GM12878 (cell line): ENCODE measurements around the gene ALDH1A1. TPM values are rescaled to one million over a fixed set of nuclear protein-coding genes. Genes with fewer than 3 reads are reported as not detected.

Source experiments
- ATAC-seq: fragments of 200-7000 bp; cut with Tn5 transposase; 3 replicates; pipeline ENCODE4 v1.9.1; 2020; ENCODE audit warnings: mild to moderate bottlenecking, moderate library complexity
- BruUV-seq: library from RNA; stranded (reverse); fragments of 400-500 nt; replicated peaks from 2 replicates; lab custom pipeline; 2021; lab: Mats Ljungman, UMichigan
- CTCF ChIA-PET: fragments of 300-600 bp; sonication (Branson Sonifier 250); formaldehyde crosslinking; extraction: SDS; loops from one replicate; lab custom pipeline; 2021; ENCODE audit warnings: inconsistent platforms; lab: Yijun Ruan, JAX
- POLR2A ChIA-PET: fragments of 350-600 bp; formaldehyde crosslinking; extraction: SDS; loops from one replicate; lab custom pipeline; 2021; ENCODE audit warnings: inconsistent platforms; lab: Charles Lee
- RAD21 ChIA-PET: fragments of 300-600 bp; sonication (Branson Sonifier 250); formaldehyde crosslinking; loops from one replicate; lab custom pipeline; 2023; ENCODE audit warnings: antibody characterized with exemption; ENCODE audit not compliant: unreplicated experiment; lab: Charles Lee
- SMC1A ChIA-PET: fragments of 300-600 bp; sonication (Branson Sonifier 250); formaldehyde crosslinking; loops from one replicate; lab custom pipeline; 2023; ENCODE audit not compliant: unreplicated experiment, uncharacterized antibody; lab: Charles Lee
- DNase-seq: peaks from one replicate; pipeline ENCODE4 v3.0.0-alpha.2; 2011; ENCODE audit warnings: low read depth, low spot score
- FAIRE-seq: peaks from 3 replicates; lab custom pipeline; 2011; peaks lifted over from hg19 to GRCh38; lab: Jason Lieb, UNC
- H2AFZ ChIP-seq: 2 replicates; pipeline ENCODE4 v1.6.0; 2011; ENCODE audit warnings: low read depth, low read length, control low read depth; ENCODE audit not compliant: control insufficient read depth
- H3K27ac ChIP-seq: 2 replicates; pipeline ENCODE4 v1.5.1; 2011; ENCODE audit warnings: control low read depth; ENCODE audit not compliant: control insufficient read depth, insufficient read depth
- H3K27me3 ChIP-seq, 2 experiments: replicated peaks in 1 of 2; 2 replicates each; pipeline versions ENCODE4 v1.6.0 to v1.6.1; 2011; ENCODE audit warnings: low read length in 1 of 2; ENCODE audit not compliant: control insufficient read depth in 2 of 2, insufficient read depth in 2 of 2
- H3K36me3 ChIP-seq, 2 experiments: 2 replicates each; pipeline ENCODE4 v1.5.1; 2011; ENCODE audit warnings: low read length in 1 of 2; ENCODE audit not compliant: control insufficient read depth in 2 of 2, insufficient read depth in 2 of 2
- H3K4me1 ChIP-seq: 2 replicates; pipeline ENCODE4 v1.6.1; 2011; ENCODE audit warnings: mild to moderate bottlenecking, low read length, moderate library complexity, mixed read lengths; ENCODE audit not compliant: control insufficient read depth, insufficient read depth
- H3K4me2 ChIP-seq: 2 replicates; pipeline ENCODE4 v1.6.0; 2011; ENCODE audit warnings: control low read depth; ENCODE audit not compliant: control insufficient read depth, insufficient read depth
- H3K4me3 ChIP-seq: fragments of 200-600 bp; sonication (generic); 2 replicates; pipeline ENCODE4 v1.5.1; 2016
- H3K79me2 ChIP-seq: 2 replicates; pipeline ENCODE4 v1.6.0; 2011; ENCODE audit warnings: low read length; ENCODE audit not compliant: control insufficient read depth, insufficient read depth
- H3K9ac ChIP-seq: 2 replicates; pipeline ENCODE4 v1.8.0; 2011; ENCODE audit warnings: low read length, control low read depth, mixed read lengths; ENCODE audit not compliant: control insufficient read depth, insufficient read depth
- H3K9me3 ChIP-seq: replicated peaks from 3 replicates; pipeline ENCODE4 v1.5.1; 2011; ENCODE audit warnings: mild to moderate bottlenecking, low read length; ENCODE audit not compliant: control insufficient read depth, insufficient read depth
- H4K20me1 ChIP-seq: 2 replicates; pipeline ENCODE4 v1.6.0; 2011; ENCODE audit not compliant: control insufficient read depth, insufficient read depth
- BACH1 ChIP-seq: fragments of 450-650 bp; IDR thresholded peaks from 2 replicates; pipeline ENCODE4 v1.6.1; 2017; ENCODE audit warnings: mild to moderate bottlenecking, borderline replicate concordance
- EED ChIP-seq: sonication (generic); IDR thresholded peaks from 2 replicates; pipeline ENCODE4 v1.6.1; 2016; ENCODE audit warnings: antibody characterized with exemption, low read depth
- GABPA ChIP-seq: IDR thresholded peaks from 2 replicates; pipeline ENCODE4 v1.6.1; 2014; ENCODE audit warnings: antibody characterized with exemption, low read depth, mild to moderate bottlenecking, inconsistent platforms
- GATAD2B ChIP-seq: fragments of 450-650 bp; conservative IDR thresholded peaks from 2 replicates; pipeline ENCODE4 v1.6.1; 2017; ENCODE audit warnings: low read depth, mild to moderate bottlenecking, moderate library complexity
- HCFC1 ChIP-seq: fragments of 150-350 bp; IDR thresholded peaks from 2 replicates; pipeline ENCODE4 v1.6.1; 2014; ENCODE audit warnings: low read length
- KDM1A ChIP-seq: fragments of 200-600 bp; sonication (generic); IDR thresholded peaks from 2 replicates; pipeline ENCODE4 v1.6.1; 2016; ENCODE audit warnings: borderline replicate concordance
- MXI1 ChIP-seq: fragments of 150-350 bp; IDR thresholded peaks from 2 replicates; pipeline ENCODE4 v1.6.1; 2011; ENCODE audit warnings: low read depth, mild to moderate bottlenecking, inconsistent platforms, low read length, improper control_type of control experiment
- POLR2AphosphoS5 ChIP-seq: IDR thresholded peaks from 2 replicates; pipeline ENCODE4 v1.6.1; 2011; ENCODE audit warnings: mild to moderate bottlenecking, low read length, inconsistent platforms
- SP1 ChIP-seq: IDR thresholded peaks from one replicate; pipeline ENCODE4 v1.6.1; 2011; ENCODE audit warnings: low read depth, low read length
- SPI1 ChIP-seq: IDR thresholded peaks from 2 replicates; pipeline ENCODE4 v1.6.1; 2011; ENCODE audit warnings: low read depth, mild to moderate bottlenecking, low read length, moderate library complexity, borderline replicate concordance; ENCODE audit not compliant: insufficient read depth
- STAT3 ChIP-seq: IDR thresholded peaks from 2 replicates; pipeline ENCODE4 v1.6.1; 2011; ENCODE audit warnings: low read depth, low read length, improper control_type of control experiment
- SUPT20H ChIP-seq: IDR thresholded peaks from 2 replicates; pipeline ENCODE4 v1.6.1; 2011; ENCODE audit warnings: low read depth, mild to moderate bottlenecking, low read length, moderate library complexity, borderline replicate concordance; ENCODE audit not compliant: control insufficient read depth
- TAF1 ChIP-seq: IDR thresholded peaks from 2 replicates; pipeline ENCODE4 v1.6.1; 2011; ENCODE audit warnings: mild to moderate bottlenecking, low read depth, low read length, borderline replicate concordance
- TBL1XR1 ChIP-seq: IDR thresholded peaks from 2 replicates; pipeline ENCODE4 v1.6.1; 2012; ENCODE audit warnings: low read depth, low read length, improper control_type of control experiment
- TCF12 ChIP-seq: IDR thresholded peaks from 2 replicates; pipeline ENCODE4 v1.6.1; 2011; ENCODE audit warnings: low read depth, mild to moderate bottlenecking, low read length
- TCF3 ChIP-seq: IDR thresholded peaks from 2 replicates; pipeline ENCODE4 v1.6.1; 2012; ENCODE audit warnings: low read depth, mild to moderate bottlenecking, low read length, borderline replicate concordance; ENCODE audit not compliant: insufficient read depth
- ZNF207 ChIP-seq: fragments of 450-650 bp; IDR thresholded peaks from 2 replicates; pipeline ENCODE4 v1.6.1; 2014; ENCODE audit warnings: antibody characterized with exemption, mild to moderate bottlenecking, borderline replicate concordance
- WGBS: methylation state at CpG from one replicate; pipeline ENCODE4 v1.1.6; 2016; ENCODE audit warnings: low lambda C conversion rate; ENCODE audit not compliant: insufficient replicate concordance, insufficient coverage; ENCODE audit errors: missing lambda C conversion rate; 5-methylcytosine and 5-hydroxymethylcytosine counted together
- in situ Hi-C: fragments of 300-500 bp; cut with MboI; formaldehyde crosslinking; loops from 9 replicates; pipeline ENCODE4 v1.14.3; 2018; ENCODE audit warnings: mixed read lengths
- intact Hi-C: fragments of 100-400 bp; cut with micrococcal nuclease; formaldehyde crosslinking; loops from one replicate; pipeline ENCODE4 v1.14.2; 2022; ENCODE audit not compliant: unreplicated experiment
- polyA plus RNA-seq, 11 experiments: library from polyadenylated mRNA; depleted of rRNA in 4 of 11; unstranded in 6 of 11; stranded (reverse) in 5 of 11; fragments of >200 nt; fragmentation: Nextera tagmentation in 4 of 11; fragmentation: Illumina TruSeq in 1 of 11; extraction: Ambion mirVana in 4 of 11; extraction: Trizol in 1 of 11; gene quantifications; 1 replicate in 1 of 11; 2 replicates in 10 of 11; pipeline versions ENCODE4 v1.2.1 to v1.2.3, GENCODE V29; 2011 to 2016; ENCODE audit warnings: inconsistent platforms in 2 of 11, missing spikeins in 2 of 11, low read depth in 1 of 11
- total RNA-seq, 4 experiments: library from RNA; depleted of rRNA in 3 of 4; stranded (reverse); fragments of >200 nt in 3 of 4; fragmentation: Illumina TruSeq in 1 of 4; extraction: Trizol in 1 of 4; gene quantifications; 2 replicates each; pipeline versions ENCODE4 v1.2.1 to v1.2.3, GENCODE V29; 2013 to 2021
- TF ChIP-seq, protein P1 (sequence below): fragments of 450-650 bp; IDR thresholded peaks from 2 replicates; pipeline ENCODE4 v1.6.1; 2017; ENCODE audit warnings: mild to moderate bottlenecking, moderate library complexity
- TF ChIP-seq, protein P2 (sequence below): fragments of 450-650 bp; IDR thresholded peaks from 2 replicates; pipeline ENCODE4 v1.6.1; 2017; ENCODE audit warnings: mild to moderate bottlenecking, low read depth, inconsistent platforms; ENCODE audit not compliant: poor library complexity, severe bottlenecking

Gene ALDH1A1
- total and polyA plus RNA-seq, 10 of the 15 experiments (the other 5 are each of a cell fraction or from before 2014, with no cell fraction given) = 0.03 to 0.54 TPM; not detected in 8

DNA sequence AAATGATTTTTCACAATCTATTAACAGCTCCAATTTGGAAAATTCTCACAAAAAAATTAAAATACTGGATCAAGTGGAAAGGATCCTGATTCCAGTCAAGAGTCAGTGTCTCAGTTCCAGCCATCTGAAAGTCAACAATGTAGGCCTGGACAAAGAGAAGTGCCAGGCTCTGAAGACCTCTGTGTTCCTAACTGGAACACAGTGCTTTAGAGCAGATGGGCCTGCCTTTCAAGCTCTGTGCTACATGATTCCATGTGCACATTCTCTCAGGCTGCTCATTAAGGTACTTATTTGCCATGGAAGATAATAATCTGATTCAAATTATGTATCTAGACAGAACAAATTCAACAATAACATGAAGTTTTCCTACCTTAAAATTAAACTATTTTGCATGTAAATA is 30.2 kb upstream of the ALDH1A1 start (continued):
- TF ChIP-seq EED (no peak), TCF12 (no peak)

- Histone ChIP-seq H3K9ac (no peak overlapping the region), H4K20me1 (no peaks in the 10 kb centered on the region), H2AFZ (no peak overlapping the region), H3K4me1 (no peaks in the 10 kb centered on the region), H3K27ac (no peak overlapping the region), H3K79me2 (no peaks in the 10 kb centered on the region), H3K27me3 (no peaks in the 10 kb centered on the region), H3K9me3 (no peaks in the 10 kb centered on the region), H3K36me3 (no peaks in the 10 kb centered on the region), H3K4me2 (no peak overlapping the region), H3K4me3 (no peak overlapping the region)
- intact Hi-C loops = no loop called here
- in situ Hi-C loops = no loop called here
- ChIA-PET CTCF (no interaction called here), SMC1A (no interaction called here), RAD21 (no interaction called here), POLR2A (no interaction called here)
- ATAC-seq (no peak), FAIRE-seq (no peak), DNase-seq (no peak)
- WGBS = 28% methylated on average over 5 of the region's 5 CpGs
- no TSS peak for BruUV-seq
- TF ChIP-seq TAF1 = no peak
- no peak for TF ChIP-seq POLR2AphosphoS5
- TF ChIP-seq, protein P1, sequence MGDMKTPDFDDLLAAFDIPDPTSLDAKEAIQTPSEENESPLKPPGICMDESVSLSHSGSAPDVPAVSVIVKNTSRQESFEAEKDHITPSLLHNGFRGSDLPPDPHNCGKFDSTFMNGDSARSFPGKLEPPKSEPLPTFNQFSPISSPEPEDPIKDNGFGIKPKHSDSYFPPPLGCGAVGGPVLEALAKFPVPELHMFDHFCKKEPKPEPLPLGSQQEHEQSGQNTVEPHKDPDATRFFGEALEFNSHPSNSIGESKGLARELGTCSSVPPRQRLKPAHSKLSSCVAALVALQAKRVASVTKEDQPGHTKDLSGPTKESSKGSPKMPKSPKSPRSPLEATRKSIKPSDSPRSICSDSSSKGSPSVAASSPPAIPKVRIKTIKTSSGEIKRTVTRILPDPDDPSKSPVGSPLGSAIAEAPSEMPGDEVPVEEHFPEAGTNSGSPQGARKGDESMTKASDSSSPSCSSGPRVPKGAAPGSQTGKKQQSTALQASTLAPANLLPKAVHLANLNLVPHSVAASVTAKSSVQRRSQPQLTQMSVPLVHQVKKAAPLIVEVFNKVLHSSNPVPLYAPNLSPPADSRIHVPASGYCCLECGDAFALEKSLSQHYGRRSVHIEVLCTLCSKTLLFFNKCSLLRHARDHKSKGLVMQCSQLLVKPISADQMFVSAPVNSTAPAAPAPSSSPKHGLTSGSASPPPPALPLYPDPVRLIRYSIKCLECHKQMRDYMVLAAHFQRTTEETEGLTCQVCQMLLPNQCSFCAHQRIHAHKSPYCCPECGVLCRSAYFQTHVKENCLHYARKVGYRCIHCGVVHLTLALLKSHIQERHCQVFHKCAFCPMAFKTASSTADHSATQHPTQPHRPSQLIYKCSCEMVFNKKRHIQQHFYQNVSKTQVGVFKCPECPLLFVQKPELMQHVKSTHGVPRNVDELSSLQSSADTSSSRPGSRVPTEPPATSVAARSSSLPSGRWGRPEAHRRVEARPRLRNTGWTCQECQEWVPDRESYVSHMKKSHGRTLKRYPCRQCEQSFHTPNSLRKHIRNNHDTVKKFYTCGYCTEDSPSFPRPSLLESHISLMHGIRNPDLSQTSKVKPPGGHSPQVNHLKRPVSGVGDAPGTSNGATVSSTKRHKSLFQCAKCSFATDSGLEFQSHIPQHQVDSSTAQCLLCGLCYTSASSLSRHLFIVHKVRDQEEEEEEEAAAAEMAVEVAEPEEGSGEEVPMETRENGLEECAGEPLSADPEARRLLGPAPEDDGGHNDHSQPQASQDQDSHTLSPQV = no peak
- TF ChIP-seq, protein P2, sequence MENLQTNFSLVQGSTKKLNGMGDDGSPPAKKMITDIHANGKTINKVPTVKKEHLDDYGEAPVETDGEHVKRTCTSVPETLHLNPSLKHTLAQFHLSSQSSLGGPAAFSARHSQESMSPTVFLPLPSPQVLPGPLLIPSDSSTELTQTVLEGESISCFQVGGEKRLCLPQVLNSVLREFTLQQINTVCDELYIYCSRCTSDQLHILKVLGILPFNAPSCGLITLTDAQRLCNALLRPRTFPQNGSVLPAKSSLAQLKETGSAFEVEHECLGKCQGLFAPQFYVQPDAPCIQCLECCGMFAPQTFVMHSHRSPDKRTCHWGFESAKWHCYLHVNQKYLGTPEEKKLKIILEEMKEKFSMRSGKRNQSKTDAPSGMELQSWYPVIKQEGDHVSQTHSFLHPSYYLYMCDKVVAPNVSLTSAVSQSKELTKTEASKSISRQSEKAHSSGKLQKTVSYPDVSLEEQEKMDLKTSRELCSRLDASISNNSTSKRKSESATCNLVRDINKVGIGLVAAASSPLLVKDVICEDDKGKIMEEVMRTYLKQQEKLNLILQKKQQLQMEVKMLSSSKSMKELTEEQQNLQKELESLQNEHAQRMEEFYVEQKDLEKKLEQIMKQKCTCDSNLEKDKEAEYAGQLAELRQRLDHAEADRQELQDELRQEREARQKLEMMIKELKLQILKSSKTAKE = no peak
- TF ChIP-seq STAT3 = no peak
- no peak for TF ChIP-seq KDM1A
- TF ChIP-seq ZNF207 = no peak
- no peak for TF ChIP-seq BACH1
- TF ChIP-seq GABPA = no peak
- TF ChIP-seq SUPT20H = no peak
- TF ChIP-seq HCFC1 = no peak
- no peak for TF ChIP-seq GATAD2B
- TF ChIP-seq MXI1 = no peak
- TF ChIP-seq SPI1 = no peak
- TF ChIP-seq TCF12 = no peak
- no peak for TF ChIP-seq SP1
- no peak for TF ChIP-seq TCF3
- no peak for TF ChIP-seq TBL1XR1
These were observed 29.4 kb upstream of the ALDH1A1 start for GRCh38 chr9:72982146-72982799.
